ENCODE measurements around the gene CD81. TPM values are rescaled to one million over a fixed set of nuclear protein-coding genes. Genes with fewer than 3 reads are reported as not detected.

Gene CD81
- total RNA-seq, 4 donors from 2014 or later, result 499 to 1,242 (median 673) TPM

- no peak for TF ChIP-seq CTCF (IDR thresholded peaks at IDR 0.05; ENCODE audit: low read depth)
These were observed 66.3 kb downstream of the CD81 start for GRCh38 chr11:2443406-2443805.

GRCh38 chr11:2443881-2444820 lies 67.0 kb downstream of the CD81 start, which contains the start of gene TRPM5:
TSS of gene TRPM5 (minus strand) at chr11:2444514. CDS start at chr11:2423036, 21,478 bp downstream.
- no peak for TF ChIP-seq CTCF (IDR thresholded peaks at IDR 0.05; ENCODE audit: low read depth)

GRCh38 chr11:2444821-2445745 lies 68.0 kb downstream of the CD81 start, which contains the start of gene KCNQ1:
TSS of gene KCNQ1 (plus strand) at chr11:2445008. CDS start at chr11:2445099, 91 bp downstream.
- no peak for TF ChIP-seq CTCF (IDR thresholded peaks at IDR 0.05; ENCODE audit: low read depth)

GRCh38 chr11:2445746-2446551 lies 68.8 kb downstream of the CD81 start:
- no peak for TF ChIP-seq CTCF (IDR thresholded peaks at IDR 0.05; ENCODE audit: low read depth)

- no peak for TF ChIP-seq CTCF (IDR thresholded peaks at IDR 0.05; ENCODE audit: low read depth)
These were observed 69.6 kb downstream of the CD81 start for GRCh38 chr11:2446590-2447252.

Small RNAs within 50 kb of the gene (small RNA-seq; reads per million reads assigned to genes)
- 0.49 reads per million for gene RF00019

Other genes starting within 250 kb of the CD81 start
- 10 to 100 TPM; 21.6 to 32.8 (median 26.6) TPM for gene IGF2, start 237.9 kb upstream of the CD81 start, total RNA-seq
- gene INS, start 216.1 kb upstream of the CD81 start, total RNA-seq, result not detected
- not detected for gene TH, start 205.5 kb upstream of the CD81 start, total RNA-seq
- under 1 TPM; 0.22 to 0.98 (median 0.63) TPM for gene ASCL2, start 106.7 kb upstream of the CD81 start, total RNA-seq
- gene C11orf21, start 75.4 kb upstream of the CD81 start, total RNA-seq, result 1 to 10 TPM in 2 of 4 donors, under 1 TPM in 1, not detected in 1; 0.65 to 2.9 (median 1.2) TPM
- 1 to 10 TPM in 3 of 4 donors, not detected in 1; 2.1 to 2.6 (median 2.5) TPM for gene TSPAN32, start 75.3 kb upstream of the CD81 start, total RNA-seq
- gene TSSC4, start 23.4 kb downstream of the CD81 start, total RNA-seq, result 10 to 100 TPM; 19.5 to 36.0 (median 27.8) TPM
- gene TRPM5, start 67.2 kb downstream of the CD81 start, total RNA-seq, result not detected
- 10 to 100 TPM in 1 of 4 donors, 1 to 10 TPM in 3; 3.2 to 12.7 (median 5.5) TPM for gene KCNQ1, start 67.7 kb downstream of the CD81 start, total RNA-seq